Stimulated activated CD4-positive, alpha-beta T cell treated with anti-CD3 and anti-CD28 coated beads, Interleukin-15, amount 100 ng/mL, for 1 hour (primary cell): ENCODE data around the gene SCLT1.
"Not testable (repeated sequence)": the region's sequence is repeated elsewhere in the genome, so short reads cannot be mapped to it uniquely, and the experiment has no call there.

Experiments used
- DNase-seq, 2 donors: peaks; one replicate each; pipeline ENCODE4 v3.0.0-alpha.2; 2020; ENCODE audit warnings: low read depth in 1 of 2, low spot score in 1 of 2

Gene SCLT1

DNA sequence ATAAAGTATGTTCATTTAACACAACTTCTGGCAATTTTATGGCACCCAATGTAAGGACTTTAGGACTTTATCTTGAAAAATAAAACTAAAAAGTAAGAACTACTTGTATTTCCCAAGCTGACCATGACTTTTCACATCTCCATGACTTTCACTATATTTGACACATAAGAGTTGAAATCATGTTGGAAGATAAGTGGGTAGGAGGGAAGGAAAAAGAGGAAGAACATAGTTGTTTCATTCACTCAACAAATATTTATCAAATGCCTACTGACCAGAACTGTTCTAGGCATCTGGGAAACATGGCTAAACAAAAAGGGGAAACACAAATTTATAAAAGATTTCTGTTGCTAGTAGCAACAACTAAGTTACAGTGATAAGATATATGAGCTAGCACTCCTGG is 16.0 kb downstream of the SCLT1 start:
- no peak for DNase-seq

DNA sequence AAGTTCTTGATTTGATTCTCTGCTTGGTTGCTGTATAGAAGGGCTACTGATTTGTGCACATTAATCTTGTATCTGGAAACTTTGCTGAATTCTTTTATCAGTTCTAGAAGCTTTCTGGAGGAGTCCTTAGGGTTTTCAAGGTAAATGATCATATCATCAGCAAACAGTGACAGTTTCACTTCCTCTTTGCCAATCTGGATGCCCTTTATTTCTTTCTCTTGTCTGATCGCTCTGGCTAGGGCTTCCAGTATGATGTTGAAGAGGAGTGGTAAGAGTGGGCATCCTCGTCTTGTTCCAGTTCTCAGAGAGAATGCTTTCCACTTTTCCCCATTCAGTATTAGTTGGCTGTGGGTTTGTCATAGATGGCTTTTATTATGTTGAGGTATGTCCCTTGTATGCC is 23.8 kb downstream of the SCLT1 start:
- DNase-seq: not testable (repeated sequence)

DNA sequence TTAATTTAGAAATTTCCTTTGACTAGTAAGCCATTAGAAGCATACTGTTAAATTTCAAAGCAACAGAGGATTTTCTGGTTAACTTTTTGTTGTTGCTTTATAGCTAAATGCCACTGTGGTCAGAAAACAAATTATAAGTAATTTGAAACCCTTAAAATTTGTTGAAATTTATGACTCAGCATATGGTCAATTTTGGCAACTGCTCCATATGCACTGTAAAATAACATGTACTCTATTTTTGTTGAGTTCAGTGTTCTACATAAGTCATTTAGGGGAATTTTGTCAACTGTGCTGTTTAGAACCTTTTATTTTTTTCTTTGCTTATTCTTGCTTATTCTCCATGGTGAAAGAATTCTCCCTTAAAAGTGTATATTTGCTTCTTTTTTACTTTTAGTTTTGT is 28.6 kb downstream of the SCLT1 start:
- DNase-seq: no peak

DNA sequence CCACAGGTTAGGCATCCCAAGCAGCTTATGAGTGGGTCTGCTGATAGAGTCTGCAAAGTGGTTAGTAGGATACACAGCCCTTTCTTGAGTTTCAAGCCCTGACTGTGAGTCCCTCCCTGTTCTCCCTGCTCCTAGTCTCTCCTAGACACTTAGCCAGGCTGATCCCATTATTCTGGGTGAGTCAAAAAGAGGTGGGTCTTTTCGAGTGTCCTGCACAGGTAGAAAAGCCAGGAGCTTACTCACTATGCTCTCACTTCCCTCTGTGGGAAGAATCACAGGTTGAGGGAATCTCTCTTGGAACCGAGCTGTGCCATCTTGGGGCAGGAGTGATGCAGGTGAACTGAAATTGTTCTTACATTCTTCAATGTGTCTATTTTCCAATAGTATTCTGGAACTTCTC is 29.7 kb downstream of the SCLT1 start:
- no peak for DNase-seq

DNA sequence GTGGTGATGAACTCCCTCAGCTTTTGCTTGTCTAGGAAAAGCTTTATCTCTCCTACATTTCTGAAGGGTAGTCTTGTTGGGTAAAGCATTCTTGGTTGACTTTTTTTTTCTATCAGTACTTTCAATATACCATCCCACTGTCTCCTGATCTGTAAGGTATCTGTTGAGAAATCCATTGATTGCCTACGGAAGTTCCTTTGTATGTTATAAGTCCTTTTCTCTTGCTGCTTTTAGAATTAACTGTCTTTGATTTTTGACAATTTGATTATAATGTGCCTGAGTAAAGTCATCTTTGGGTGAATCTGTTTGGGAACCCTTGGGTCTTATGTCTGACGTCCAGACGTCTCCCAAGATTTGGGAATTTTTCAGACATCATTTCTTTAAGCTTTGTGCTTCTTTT is 30.8 kb downstream of the SCLT1 start:
- no peak for DNase-seq

DNA sequence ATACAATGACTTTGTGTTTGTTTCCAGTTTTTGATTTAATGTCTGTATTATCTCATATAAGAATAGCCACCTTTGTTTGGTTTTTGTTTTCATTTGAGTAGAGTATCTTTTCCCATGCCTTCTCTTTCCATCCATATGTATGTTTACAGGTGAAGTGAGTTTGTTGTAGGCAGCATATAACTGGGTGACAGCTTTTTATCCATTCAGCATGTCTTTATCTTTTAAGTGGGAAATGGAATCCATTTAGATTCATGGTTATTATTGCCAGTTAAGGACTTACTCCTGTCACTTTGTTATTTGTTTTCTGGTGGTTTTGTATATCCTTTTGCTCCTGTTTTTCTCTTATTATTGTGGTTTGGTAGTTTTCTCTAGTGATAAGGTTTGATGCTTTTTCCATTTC is 34.3 kb downstream of the SCLT1 start:
- DNase-seq: no peak

DNA sequence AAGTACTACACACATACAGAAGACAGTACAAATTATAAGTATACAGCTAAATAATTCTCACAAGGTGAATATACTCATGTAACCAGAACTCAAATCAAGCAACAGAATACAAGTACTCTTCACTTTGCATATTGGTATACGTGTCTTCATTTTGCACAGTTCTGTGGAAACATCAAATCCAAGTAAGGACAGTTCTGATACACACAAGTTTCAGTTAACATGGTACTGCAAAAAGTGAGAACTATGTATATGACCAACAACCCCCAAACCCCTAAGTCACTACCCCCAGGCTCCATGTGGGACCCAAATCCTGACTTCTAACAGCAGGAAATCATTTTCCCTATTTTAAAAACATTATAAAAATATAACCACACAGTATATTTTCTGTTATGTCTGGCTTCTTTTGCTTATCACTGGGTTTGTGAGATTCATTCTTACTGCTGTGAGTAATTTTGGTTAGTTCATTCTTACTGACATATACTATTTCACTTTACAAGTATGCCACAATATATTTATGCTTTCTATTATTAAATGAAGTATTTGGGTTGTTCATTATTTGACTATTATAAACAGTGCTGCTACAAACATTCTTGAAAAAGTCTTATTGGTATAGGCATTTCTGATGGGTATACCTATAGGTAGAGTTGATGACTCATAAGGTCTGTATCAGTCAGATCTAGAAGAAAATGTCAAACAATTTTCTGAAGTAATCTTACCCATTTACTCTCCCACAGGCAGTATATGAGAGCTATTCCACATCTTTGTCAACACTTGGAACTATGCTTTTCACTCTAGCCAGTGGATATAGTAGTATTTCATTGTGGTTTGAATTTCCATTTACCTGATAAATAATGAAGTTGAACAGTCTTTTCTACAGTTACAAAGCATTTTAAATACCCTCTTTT is 47.0 kb downstream of the SCLT1 start:
- DNase-seq: no peak

DNA sequence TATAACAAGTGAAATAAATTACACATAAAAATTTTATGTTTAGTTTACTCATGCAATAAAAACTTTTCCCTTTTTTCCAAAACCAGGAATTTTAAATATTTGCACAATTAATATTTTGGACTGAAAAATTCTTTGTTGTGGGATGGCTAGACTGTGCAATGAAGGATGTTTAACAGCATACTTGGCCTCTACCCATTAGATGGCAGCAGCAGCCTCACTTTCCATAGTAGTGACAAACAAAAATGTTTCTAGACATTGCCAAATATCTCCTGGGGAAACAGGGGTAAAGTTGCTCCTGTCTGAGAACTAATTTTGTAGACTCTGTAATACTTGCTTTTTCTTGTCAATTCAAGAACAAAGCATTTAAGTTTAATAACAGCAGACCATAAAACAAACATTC is 49.8 kb downstream of the SCLT1 start:
- DNase-seq: no peak

DNA sequence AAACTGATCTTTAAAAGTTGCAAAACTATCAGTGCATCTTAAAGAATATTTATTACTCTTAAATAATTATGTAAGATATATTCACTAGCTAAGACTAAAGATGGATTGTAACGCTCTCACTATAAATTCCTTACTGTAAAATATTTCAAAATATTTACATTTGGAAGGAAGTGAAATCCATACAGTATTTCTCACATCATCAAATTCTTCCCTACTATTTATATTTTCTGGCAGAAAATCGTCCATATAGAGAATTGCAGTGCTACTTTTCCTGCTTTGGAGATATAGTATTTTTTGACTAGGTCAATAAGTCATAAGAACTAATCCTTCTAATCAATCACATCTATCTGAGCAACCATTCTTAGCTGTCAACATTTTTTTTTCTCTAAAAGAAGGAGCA is 52.9 kb downstream of the SCLT1 start:
- no peak for DNase-seq

DNA sequence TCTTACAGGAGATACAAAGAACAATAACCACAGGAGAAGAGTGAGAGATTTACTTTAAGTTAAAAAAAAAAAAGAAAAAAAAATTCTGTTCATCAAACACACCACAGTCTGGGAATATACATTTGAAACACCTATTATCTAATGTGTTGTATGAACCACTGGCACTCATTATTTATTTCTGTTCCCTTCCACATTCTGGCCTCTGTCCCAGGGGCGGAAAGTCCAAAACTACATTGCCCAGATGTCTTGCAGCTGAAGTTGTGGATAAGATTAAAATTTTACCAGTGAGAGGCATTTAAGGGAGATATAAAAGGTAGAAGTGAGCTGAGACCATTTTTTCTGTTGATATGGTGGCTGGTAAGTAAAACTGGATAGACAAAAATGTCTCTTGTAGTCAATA is 56.2 kb downstream of the SCLT1 start:
- no peak for DNase-seq

DNA sequence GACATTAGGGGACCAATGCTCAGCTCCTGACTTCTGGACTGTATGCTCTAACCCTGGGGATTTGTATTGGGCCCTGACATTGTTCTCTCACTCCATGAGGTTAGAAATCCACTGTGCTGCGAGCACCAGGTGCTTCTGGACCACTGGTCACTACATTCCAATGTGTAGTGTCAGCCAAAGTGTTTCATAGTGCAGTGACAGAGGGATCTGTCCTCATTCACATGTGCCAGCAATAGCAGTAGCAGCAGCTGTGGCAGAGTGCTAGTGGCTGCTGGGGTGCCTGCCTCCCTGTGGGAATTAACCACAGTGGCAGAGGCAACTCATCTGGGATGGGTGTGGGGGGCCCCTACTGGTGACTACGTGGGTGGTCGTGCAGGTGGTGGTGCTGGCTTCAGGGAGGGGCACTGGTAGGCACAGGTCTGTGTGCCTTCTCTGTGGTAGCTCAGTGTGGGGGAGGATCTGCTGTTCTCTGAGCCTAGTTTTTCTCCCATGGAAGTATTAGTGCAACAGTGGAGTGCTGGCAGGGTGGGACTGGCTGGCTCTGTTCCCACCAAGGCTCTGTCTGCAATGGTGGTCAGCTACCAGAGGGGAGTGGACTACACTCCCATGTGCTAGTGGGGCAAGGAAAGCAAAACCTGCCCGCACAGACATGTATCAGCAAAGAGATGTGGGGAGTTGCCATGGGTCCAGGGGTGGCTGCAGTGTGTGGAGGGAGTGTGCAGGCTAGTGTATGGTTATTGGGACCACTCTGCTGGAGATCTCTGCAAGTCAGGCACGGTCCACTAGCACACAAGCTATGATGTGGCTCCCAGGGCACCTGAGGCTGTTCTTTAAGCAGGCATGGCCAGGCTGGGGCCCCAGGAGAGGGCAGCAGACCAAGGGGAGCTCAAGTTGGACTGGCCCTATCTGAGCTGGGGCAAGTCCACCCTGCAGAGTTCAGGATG is 78.5 kb downstream of the SCLT1 start:
- no peak for DNase-seq

DNA sequence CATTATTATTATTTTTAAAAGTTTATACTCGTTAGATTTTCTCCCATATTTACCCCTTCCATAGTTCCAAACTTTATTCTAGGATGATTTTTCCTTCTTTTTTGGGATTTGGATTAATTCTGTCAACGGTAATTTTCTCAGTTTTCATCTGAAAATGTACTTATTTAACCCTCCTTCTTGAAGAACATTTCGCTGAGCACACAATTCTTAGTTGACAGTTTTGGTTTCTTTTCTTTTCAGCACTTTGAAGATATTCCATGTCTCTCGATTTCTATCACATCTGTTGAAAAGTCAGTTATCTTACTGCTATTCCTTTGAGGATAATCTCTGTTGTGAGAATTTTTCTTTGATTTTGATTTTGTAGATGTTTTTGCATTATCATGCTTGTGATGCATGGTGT is 85.2 kb downstream of the SCLT1 start:
- DNase-seq: no peak

DNA sequence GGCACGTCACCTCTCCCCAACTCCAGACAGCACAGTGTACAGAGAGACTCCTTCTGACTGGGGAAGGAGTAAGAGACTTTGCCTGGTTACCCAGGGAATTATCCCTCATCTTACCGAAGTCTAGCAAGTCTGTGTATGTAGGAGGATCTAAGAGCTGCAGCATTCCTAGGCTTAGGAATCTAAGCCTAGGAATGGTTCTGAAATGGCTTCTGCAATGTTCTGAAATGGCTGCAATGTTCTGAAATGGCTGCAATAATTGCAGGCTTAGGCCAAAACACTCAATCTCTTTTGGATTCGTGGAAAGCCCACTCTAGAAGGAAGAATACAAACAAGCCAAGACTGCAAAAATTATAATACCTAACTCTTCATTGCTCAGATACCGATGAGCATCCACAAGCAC is 106.4 kb downstream of the SCLT1 start:
- DNase-seq: no peak

DNA sequence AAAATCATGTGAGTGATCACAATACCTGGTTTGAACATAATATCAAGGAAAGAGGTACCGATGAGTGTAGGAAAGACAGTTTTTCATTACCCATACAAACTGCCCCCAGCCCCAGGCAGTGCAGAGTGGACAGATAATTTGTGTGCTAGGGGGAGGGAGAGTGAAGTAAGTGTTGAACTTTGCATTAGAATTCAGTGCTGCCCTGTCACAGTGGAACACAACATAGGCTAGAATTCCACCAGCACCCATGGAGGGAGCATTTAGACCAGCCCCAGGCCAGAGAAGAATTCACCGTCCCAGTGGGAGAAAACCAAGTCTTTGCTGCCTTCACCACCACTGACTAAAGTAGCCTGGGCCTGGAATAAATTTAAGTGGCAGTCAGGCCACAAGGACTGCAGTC is 107.3 kb downstream of the SCLT1 start:
- no peak for DNase-seq

DNA sequence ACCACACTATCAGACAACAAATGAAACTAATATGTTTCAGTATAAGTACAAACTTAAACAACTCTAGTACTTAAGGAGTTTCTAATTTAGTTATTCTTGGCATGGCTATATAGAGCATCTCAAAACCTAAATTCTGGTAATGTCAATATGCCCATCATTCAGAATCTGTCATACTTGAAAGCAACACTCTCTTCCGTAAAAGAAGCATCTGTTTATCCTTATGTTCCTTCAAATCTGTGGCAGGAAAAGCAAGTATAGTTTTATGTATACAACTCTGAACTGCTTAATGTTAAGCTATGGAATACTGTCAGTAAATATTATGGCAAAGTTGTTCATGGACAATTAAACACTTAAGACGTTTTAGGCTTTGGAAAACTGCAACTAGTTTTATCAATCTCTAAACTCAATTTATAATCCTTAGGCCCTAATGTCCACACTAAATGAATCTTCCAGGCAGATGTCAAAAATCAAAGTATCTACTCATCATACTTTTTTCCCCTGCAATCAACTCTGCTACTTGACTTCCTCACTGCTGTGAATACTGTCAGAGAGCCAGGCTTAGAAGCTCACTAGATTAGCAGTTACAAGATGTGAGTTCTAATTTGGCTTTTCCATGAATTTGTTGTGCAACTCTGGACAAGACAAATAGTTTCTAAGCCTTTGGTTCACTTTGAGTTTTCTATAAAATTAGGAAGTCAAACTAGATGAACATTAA is 109.4 kb downstream of the SCLT1 start:
- no peak for DNase-seq

DNA sequence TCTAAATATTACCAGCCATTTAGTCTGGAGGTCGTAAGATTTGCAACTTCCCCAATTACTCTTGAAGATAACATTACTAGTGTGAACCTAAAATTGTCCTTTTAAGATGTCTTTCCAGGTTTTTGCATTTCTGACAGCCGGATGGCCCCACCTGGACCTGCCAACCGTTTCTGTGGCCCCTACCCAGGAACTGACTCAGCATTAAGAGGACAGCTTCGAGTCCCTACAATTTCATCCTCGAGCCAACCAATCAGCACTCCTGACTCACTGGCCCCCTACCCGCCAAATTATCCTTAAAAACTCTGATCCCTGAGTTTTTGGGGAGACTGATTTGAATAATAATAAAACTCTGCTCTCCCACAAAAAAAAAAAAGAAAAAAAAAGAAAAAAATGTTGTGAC is 112.0 kb downstream of the SCLT1 start:
- no peak for DNase-seq

DNA sequence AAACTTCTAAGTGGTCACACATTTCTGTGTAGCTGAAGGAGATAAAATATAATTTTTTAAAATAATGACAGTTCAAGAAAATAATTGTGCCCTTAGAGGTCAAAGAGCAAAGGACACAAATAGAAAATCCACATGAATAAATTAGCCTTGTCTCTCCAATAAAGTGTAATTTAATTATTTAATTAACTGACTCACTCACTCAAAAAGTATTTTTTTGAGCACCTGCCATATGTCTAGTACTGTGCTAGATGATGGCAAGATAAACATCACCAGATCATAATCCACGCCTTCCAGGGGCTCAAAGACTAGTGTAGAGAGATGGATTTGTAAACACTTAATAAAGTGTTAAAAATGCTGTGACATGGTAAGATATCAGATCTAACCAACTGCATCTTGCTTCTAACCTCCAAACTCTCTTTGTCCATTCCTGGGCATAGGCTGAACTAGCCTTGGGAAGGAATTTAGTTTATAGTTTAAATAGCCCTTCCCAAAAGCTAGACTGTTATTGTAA is 112.5 kb downstream of the SCLT1 start:
- no peak for DNase-seq

DNA sequence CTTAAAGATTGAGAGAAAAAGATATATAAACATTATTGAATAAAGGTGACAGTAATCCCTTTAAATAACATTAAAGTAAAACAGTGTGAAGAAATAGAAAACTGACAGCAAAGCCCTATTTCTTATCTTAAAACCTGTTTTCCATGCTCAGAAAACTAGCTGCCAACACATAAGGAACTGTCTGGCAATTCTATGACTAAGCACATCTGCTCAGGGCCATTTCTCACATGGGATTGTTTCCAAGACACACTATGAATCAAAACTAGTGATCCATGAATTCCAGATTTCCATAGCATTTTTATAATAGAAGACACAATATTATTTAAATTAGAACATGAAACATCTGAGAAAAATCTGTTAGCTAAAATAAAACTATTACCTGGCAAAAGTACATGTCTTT is 113.4 kb downstream of the SCLT1 start:
- DNase-seq: no peak

DNA sequence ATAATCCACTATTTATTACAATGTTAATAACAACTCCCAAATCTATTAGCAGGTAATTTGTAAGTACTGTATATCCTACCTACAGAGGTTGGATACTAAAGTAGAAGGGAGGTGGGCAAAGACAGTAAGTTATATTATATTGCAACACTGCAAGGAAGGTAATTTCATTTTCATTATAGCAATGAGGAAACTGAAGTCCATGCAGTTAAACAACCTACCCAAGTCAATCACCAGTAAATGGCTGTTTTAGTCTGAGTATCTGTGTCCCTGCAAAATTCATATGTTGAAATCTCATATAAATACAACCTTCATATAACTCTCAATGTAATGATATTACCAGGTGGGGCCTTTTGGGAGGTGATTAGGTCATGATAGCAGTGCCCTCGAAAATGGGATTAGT is 114.4 kb downstream of the SCLT1 start:
- no peak for DNase-seq

DNA sequence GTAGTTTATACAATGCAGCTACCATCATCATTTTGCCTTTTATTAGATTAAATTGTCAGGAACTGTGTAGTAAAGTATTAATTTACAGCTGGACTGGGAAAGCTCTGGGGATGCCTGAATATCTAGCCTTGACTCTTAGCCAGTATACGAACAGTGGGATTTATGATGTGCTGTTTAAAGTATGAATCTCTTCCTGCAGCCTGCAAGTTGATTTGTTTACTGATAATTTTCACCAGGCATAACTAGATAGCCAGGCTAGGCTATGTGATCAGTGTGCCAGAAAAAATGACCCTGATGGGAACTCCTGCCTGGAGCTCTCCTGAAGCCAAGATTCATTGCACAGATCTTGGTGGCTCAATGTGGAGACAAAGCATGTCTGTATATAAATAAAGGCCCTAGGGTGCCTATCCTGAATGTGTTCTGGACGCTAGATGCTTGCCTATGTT is 119.2 kb downstream of the SCLT1 start:
- no peak for DNase-seq

DNA sequence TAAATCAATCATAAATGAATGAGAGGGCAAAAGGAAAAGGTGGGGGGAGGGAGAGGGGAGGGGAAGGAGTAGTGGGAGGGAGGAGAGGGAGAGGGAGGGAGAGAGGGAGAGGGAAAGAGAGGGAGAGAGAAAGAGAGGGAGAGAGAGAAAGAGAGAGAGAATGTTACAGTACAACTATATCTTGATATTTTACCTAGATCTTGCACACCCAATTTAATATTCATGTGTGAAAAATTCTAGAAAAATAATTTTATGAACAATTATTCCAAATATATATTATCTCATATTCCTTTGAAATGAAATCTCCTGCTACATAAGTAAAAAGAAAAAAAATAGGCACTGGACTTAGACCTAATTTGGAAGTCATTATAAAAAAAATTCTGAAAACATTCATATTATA is 120.0 kb downstream of the SCLT1 start:
- DNase-seq: no peak
